Right lobe of liver (tissue), 6 donors: ENCODE data around the gene ZMYM4. TPM values are rescaled to one million over a fixed set of nuclear protein-coding genes. Genes with fewer than 3 reads are reported as not detected.

Experiments
- ATAC-seq, 4 donors: fragments of 200-7000 bp; cut with Tn5 transposase; one replicate each; pipeline ENCODE4 v1.9.1; 2020; ENCODE audit warnings: mild to moderate bottlenecking in 4 of 4, moderate library complexity in 4 of 4
- DNase-seq, 3 donors: peaks; one replicate each; pipeline ENCODE4 v3.0.0-alpha.2; 2020
- H3K27ac ChIP-seq, 3 donors: fragments of 200-600 bp; one replicate each; pipeline ENCODE4 v1.8.0; 2022
- H3K27me3 ChIP-seq, 2 donors: fragments of 200-600 bp; one replicate each; pipeline ENCODE4 v1.8.0; 2022
- H3K36me3 ChIP-seq, 4 donors: fragments of 200-600 bp; sonication (generic) in 1 of 4; one replicate each; pipeline versions ENCODE4 v1.5.1 to v1.8.0; 2017 to 2022; ENCODE audit warnings: control low read depth in 1 of 4
- H3K4me1 ChIP-seq, 4 donors: fragments of 200-600 bp; sonication (generic) in 1 of 4; one replicate each; pipeline versions ENCODE4 v1.5.1 to v1.8.0; 2017 to 2022; ENCODE audit warnings: control low read depth in 1 of 4
- H3K4me3 ChIP-seq, 3 donors: fragments of 200-600 bp; one replicate each; pipeline ENCODE4 v1.8.0; 2022
- H3K9me3 ChIP-seq, 4 donors: fragments of 200-600 bp; sonication (generic) in 1 of 4; one replicate each; pipeline versions ENCODE4 v1.5.1 to v1.8.0; 2017 to 2022; ENCODE audit warnings: control low read depth in 1 of 4
- CTCF ChIP-seq, 4 donors: fragments of 200-600 bp in 3 of 4; fragments of 450-650 bp in 1 of 4; IDR thresholded peaks; one replicate each; pipeline versions ENCODE4 v1.5.1 to v1.8.0; 2016 to 2022; ENCODE audit warnings: antibody characterized with exemption in 4 of 4, mild to moderate bottlenecking in 2 of 4
- POLR2A ChIP-seq: fragments of 450-650 bp; IDR thresholded peaks from one replicate; pipeline ENCODE4 v1.6.1; 2017; ENCODE audit warnings: antibody characterized with exemption, mild to moderate bottlenecking
- WGBS: methylation state at CpG from one replicate; pipeline ENCODE4 v1.1.6; 2018; ENCODE audit warnings: low coverage, low lambda C conversion rate; ENCODE audit not compliant: insufficient coverage; ENCODE audit errors: missing lambda C conversion rate; 5-methylcytosine and 5-hydroxymethylcytosine counted together
- intact Hi-C, 2 donors: fragments of 100-400 bp; cut with DNase I; formaldehyde crosslinking; loops; one replicate each; pipeline versions ENCODE4 v1.11.2 to v1.14.1; 2022
- total RNA-seq, 6 experiments: library from RNA; depleted of rRNA in 2 of 6; stranded (reverse); fragments of >200 nt in 2 of 6; fragmentation: NEBNext Ultra II Directional in 3 of 6; extraction: Animal tissue kit (Norgen Biotek cat#: 25700) in 3 of 6; gene quantifications; one replicate each; pipeline versions ENCODE4 v1.1.0 to v1.2.4, GENCODE V29; 2016 to 2023
- donor health status: DM: no; HTN: yes; CAD: no.
- donor health status: DM: no; HTN: no; CAD: no.
- donor health status: DM: no; HTN: no; CAD: no.
- donor health status: DM: no; HTN: yes; CAD: no.
- donor health status: DM: no; HTN: yes; CAD: no.

ZMYM4 gene
- total RNA-seq, 6 experiments from 2014 or later = 13.3 to 20.4 (median 17.1) TPM

- no peak for DNase-seq
- WGBS = 82% methylated on average over 4 of the region's 6 CpGs
- intact Hi-C loops = no loop called here
- no peak for ATAC-seq
- Histone ChIP-seq H3K27ac (no peak overlapping the region), H3K4me1 (peaks cover 0 to 5% (median 0%) of the 10 kb centered on the region in 4 donors), H3K36me3 (peaks cover 0 to under 1% (median 0%) of the 10 kb centered on the region in 4 donors), H3K27me3 (no peaks in the 10 kb centered on the region), H3K9me3 (no peaks in the 10 kb centered on the region), H3K4me3 (no peak overlapping the region)
- TF ChIP-seq POLR2A (no peak), CTCF (IDR thresholded peaks at IDR 0.05) (no peak)
Measured at GRCh38 chr1:35278886-35279554, 10.5 kb downstream of the ZMYM4 start.

DNA sequence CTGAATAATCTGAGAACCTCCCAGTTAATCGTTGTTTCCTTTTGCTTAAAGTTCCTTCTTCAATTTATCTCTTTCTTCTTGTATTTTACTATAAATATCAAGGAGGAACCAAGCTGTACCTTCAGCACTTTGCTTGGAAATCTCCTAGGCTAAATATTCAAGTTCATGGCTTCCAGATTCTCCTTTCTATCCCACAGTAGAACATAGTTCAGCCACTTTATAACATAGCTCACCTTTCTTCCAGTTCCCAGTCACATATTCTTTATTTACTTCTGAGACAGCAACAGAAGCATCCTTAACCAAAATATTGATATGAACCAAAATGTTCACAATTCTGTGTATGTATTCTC lies 11.0 kb downstream of the ZMYM4 start:
- no peak for TF ChIP-seq POLR2A
- TF ChIP-seq CTCF (IDR thresholded peaks at IDR 0.05) = no peak
- Histone ChIP-seq H3K36me3 (no peaks in the 10 kb centered on the region), H3K27ac (no peak overlapping the region), H3K4me3 (no peak overlapping the region), H3K27me3 (no peaks in the 10 kb centered on the region), H3K4me1 (no peaks in the 10 kb centered on the region), H3K9me3 (no peaks in the 10 kb centered on the region)
- WGBS = 70% methylated on average over 1 of the region's 1 CpG
- intact Hi-C loops = no loop called here
- ATAC-seq (no peak), DNase-seq (no peak)

GRCh38 chr1:35280006-35280405 lies 11.5 kb downstream of the ZMYM4 start:
- H3K4me1 ChIP-seq = no peaks in the 10 kb centered on the region
- ATAC-seq = no peak
- no peaks in the 10 kb centered on the region for H3K9me3 ChIP-seq
- no peak overlapping the region for H3K4me3 ChIP-seq
- no peak for DNase-seq
- 91% methylated on average over 1 of the region's 1 CpG for WGBS
- TF ChIP-seq POLR2A (no peak), CTCF (IDR thresholded peaks at IDR 0.05) (no peak)
- H3K27me3 ChIP-seq = no peaks in the 10 kb centered on the region
- H3K36me3 ChIP-seq = no peaks in the 10 kb centered on the region
- no peak overlapping the region for H3K27ac ChIP-seq
- intact Hi-C loops = no loop called here

- Histone ChIP-seq H3K9me3 (no peaks in the 10 kb centered on the region), H3K36me3 (no peaks in the 10 kb centered on the region), H3K27me3 (no peaks in the 10 kb centered on the region), H3K27ac (no peak overlapping the region), H3K4me1 (no peaks in the 10 kb centered on the region), H3K4me3 (no peak overlapping the region)
- no peak for DNase-seq
- no peak for ATAC-seq
- WGBS = 100% methylated on average over 2 of the region's 3 CpGs
- intact Hi-C loops = no loop called here
- no peak for TF ChIP-seq POLR2A
- no peak for TF ChIP-seq CTCF (IDR thresholded peaks at IDR 0.05)
Measured at GRCh38 chr1:35281565-35281964, 13.1 kb downstream of the ZMYM4 start.

DNA sequence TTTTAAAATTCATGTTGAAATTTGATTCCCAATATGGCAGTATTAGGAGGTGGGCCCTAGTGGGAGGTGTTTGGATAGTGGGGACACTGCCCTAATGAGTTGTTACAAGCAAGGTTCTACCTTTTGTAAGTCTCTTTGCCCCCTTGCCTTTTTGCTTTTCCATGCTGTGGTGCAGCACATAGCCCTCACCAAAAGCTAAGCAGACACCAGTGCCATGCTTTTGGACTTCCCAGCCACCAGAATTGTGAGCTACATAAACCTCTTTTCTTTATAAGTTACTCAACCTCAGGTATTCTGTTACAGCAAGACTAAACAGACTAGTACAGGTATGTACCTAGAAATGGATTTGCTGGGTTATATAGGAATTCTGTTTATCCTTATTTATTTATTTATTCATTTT lies 13.7 kb downstream of the ZMYM4 start:
- H3K27ac ChIP-seq = no peak overlapping the region
- H3K9me3 ChIP-seq = no peaks in the 10 kb centered on the region
- no peaks in the 10 kb centered on the region for H3K36me3 ChIP-seq
- H3K27me3 ChIP-seq = no peaks in the 10 kb centered on the region
- TF ChIP-seq POLR2A (no peak), CTCF (IDR thresholded peaks at IDR 0.05) (no peak)
- ATAC-seq (no peak), DNase-seq (no peak)
- intact Hi-C loops = no loop called here
- no peaks in the 10 kb centered on the region for H3K4me1 ChIP-seq
- no peak overlapping the region for H3K4me3 ChIP-seq
